ENCODE measurements around the gene NPNT.

NPNT gene

DNA sequence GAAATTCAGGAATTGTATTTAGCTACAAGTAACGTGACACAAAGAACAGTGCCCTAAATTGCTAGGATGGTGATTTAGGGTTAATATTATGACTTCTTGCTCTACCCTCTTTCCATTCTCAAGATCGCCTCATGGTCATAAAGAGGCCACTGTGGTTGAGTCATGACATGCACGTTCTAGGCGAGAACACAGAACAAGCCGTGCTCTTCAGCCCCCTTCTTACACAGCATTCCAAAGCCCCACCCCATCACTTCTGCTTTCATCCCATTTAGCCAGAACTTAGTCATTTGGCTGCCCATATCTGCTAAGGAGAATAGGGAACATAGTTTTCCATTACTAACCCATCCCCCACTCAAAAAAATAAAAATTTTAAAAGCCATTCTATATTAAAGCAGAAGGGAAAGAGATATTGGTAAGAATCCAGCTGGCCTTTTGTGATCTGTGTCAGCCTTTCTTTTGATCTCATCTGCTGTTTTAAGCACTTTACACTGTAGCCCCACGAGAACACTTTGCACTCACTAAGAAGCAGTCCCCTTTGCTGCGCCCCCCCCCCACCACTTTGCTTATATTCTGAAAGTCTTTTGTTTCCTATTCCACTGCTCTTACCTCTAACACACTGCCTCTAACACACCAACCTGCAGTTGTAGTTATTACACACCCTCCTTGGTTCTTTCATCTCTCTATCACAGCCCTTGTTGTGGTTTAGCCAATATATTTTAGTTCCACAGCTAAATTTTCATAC is 28.4 kb downstream of the NPNT start:
- no peak overlapping the region for H3K4ac ChIP-seq (ENCODE audit: low read depth, low read length)
- no peak overlapping the region for H4K5ac ChIP-seq (ENCODE audit: low read length)
- no peak overlapping the region for H3K56ac ChIP-seq (ENCODE audit: low read length)
- H3K79me2 ChIP-seq (ENCODE audit: control insufficient read depth, insufficient read depth, low read length) = no peaks in the 10 kb centered on the region
- H3K4me3 ChIP-seq (ENCODE audit: low read length) = no peak overlapping the region
- H3K23ac ChIP-seq (ENCODE audit: low read length) = no peak overlapping the region
- no peaks in the 10 kb centered on the region for H3K27me3 ChIP-seq (ENCODE audit: insufficient read depth, low read length, poor library complexity)
- H3K27ac ChIP-seq (ENCODE audit: low read depth, low read length) = no peak overlapping the region
- H2BK120ac ChIP-seq (ENCODE audit: low read depth, low read length) = no peak overlapping the region
- H2AK5ac ChIP-seq (ENCODE audit: low read length) = no peak overlapping the region
- no peaks in the 10 kb centered on the region for H3K36me3 ChIP-seq (ENCODE audit: control insufficient read depth, insufficient read depth, low read length)
- no peak overlapping the region for H3K4me2 ChIP-seq (ENCODE audit: low read length)
- H3K79me1 ChIP-seq (ENCODE audit: low read length) = no peaks in the 10 kb centered on the region
- H3K9ac ChIP-seq (ENCODE audit: low read length) = no peak overlapping the region
- no peak overlapping the region for H2BK5ac ChIP-seq (ENCODE audit: low read length)
- H2BK15ac ChIP-seq (replicated peaks; ENCODE audit: low read depth) = no peak overlapping the region
- H3K4me1 ChIP-seq (ENCODE audit: control insufficient read depth, low read depth, low read length) = no peaks in the 10 kb centered on the region
- WGBS (ENCODE audit: extremely low coverage, insufficient coverage, low lambda C conversion rate) = no CpG with 5 or more reads among the region's 7 CpGs
- H3K18ac ChIP-seq (ENCODE audit: low read length) = no peak overlapping the region
- H4K8ac ChIP-seq (ENCODE audit: low read depth, low read length) = no peak overlapping the region
- DNase-seq = peak; percentile 4

DNA sequence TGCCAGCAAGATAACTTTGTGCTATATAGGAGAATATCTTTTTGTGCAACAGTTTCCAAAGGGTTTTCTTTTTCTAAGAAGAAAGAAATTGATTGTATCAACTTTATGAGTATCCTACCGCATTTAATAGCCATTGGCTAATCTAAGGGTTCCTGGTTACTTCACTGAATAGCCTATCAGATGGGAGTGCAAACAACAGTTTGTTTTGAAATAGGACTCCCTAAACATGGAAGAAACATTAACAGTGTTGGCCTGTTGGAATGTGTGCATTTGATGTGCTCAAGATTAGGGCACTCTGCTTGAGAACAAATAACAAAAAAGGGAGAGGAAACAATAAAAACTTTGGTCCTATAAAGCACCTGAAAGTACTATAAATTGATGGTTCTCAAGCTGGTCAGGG is 29.1 kb downstream of the NPNT start:
- no peak overlapping the region for H3K4me2 ChIP-seq (ENCODE audit: low read length)
- no peak overlapping the region for H3K9ac ChIP-seq (ENCODE audit: low read length)
- H2BK120ac ChIP-seq (ENCODE audit: low read depth, low read length) = no peak overlapping the region
- H3K23ac ChIP-seq (ENCODE audit: low read length) = no peak overlapping the region
- H2BK5ac ChIP-seq (ENCODE audit: low read length) = no peak overlapping the region
- H3K56ac ChIP-seq (ENCODE audit: low read length) = no peak overlapping the region
- no peaks in the 10 kb centered on the region for H3K79me1 ChIP-seq (ENCODE audit: low read length)
- no peaks in the 10 kb centered on the region for H3K27me3 ChIP-seq (ENCODE audit: insufficient read depth, low read length, poor library complexity)
- no peak overlapping the region for H2AK5ac ChIP-seq (ENCODE audit: low read length)
- no CpG with 5 or more reads among the region's 1 CpG for WGBS (ENCODE audit: extremely low coverage, insufficient coverage, low lambda C conversion rate)
- no peak for DNase-seq
- no peak overlapping the region for H3K4ac ChIP-seq (ENCODE audit: low read depth, low read length)
- no peaks in the 10 kb centered on the region for H3K79me2 ChIP-seq (ENCODE audit: control insufficient read depth, insufficient read depth, low read length)
- H4K5ac ChIP-seq (ENCODE audit: low read length) = no peak overlapping the region
- H3K18ac ChIP-seq (ENCODE audit: low read length) = no peak overlapping the region
- H2BK15ac ChIP-seq (replicated peaks; ENCODE audit: low read depth) = no peak overlapping the region
- no peaks in the 10 kb centered on the region for H3K4me1 ChIP-seq (ENCODE audit: control insufficient read depth, low read depth, low read length)
- no peak overlapping the region for H4K8ac ChIP-seq (ENCODE audit: low read depth, low read length)
- H3K27ac ChIP-seq (ENCODE audit: low read depth, low read length) = no peak overlapping the region
- H3K4me3 ChIP-seq (ENCODE audit: low read length) = no peak overlapping the region
- H3K36me3 ChIP-seq (ENCODE audit: control insufficient read depth, insufficient read depth, low read length) = no peaks in the 10 kb centered on the region

DNA sequence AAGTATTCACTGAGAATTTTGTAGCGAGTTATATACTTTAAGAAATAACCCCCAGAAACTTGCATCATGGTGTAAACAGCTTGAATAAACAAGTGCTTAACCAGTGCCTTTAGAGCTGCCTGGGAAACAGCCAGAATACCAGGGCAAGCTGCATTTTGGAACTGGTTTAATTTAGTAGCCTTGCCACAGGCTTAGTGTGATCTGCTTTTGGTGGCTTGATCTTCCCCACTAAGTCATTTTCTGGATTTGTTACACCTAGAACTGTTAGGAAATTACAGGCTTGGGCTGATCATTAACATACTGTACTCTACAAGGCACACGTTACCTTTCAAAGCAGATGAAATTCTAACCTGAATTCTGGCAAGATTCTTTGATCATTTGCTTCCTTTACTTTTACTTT is 35.4 kb downstream of the NPNT start:
- Histone ChIP-seq H3K27me3 (ENCODE audit: insufficient read depth, low read length, poor library complexity) (no peaks in the 10 kb centered on the region), H4K5ac (ENCODE audit: low read length) (no peak overlapping the region), H2AK5ac (ENCODE audit: low read length) (no peak overlapping the region), H3K18ac (ENCODE audit: low read length) (no peak overlapping the region), H4K8ac (ENCODE audit: low read depth, low read length) (no peak overlapping the region), H3K79me1 (ENCODE audit: low read length) (no peaks in the 10 kb centered on the region), H3K79me2 (ENCODE audit: control insufficient read depth, insufficient read depth, low read length) (no peaks in the 10 kb centered on the region), H3K4me2 (ENCODE audit: low read length) (no peak overlapping the region), H2BK5ac (ENCODE audit: low read length) (no peak overlapping the region), H3K23ac (ENCODE audit: low read length) (no peak overlapping the region), H3K36me3 (ENCODE audit: control insufficient read depth, insufficient read depth, low read length) (no peaks in the 10 kb centered on the region), H3K4me1 (ENCODE audit: control insufficient read depth, low read depth, low read length) (no peaks in the 10 kb centered on the region), H3K56ac (ENCODE audit: low read length) (no peak overlapping the region), H3K4me3 (ENCODE audit: low read length) (no peak overlapping the region), H2BK15ac (replicated peaks; ENCODE audit: low read depth) (no peak overlapping the region), H2BK120ac (ENCODE audit: low read depth, low read length) (no peak overlapping the region), H3K4ac (ENCODE audit: low read depth, low read length) (no peak overlapping the region), H3K27ac (ENCODE audit: low read depth, low read length) (no peak overlapping the region), H3K9ac (ENCODE audit: low read length) (no peak overlapping the region)
- no CpG with 5 or more reads among the region's 2 CpGs for WGBS (ENCODE audit: extremely low coverage, insufficient coverage, low lambda C conversion rate)
- no peak for DNase-seq

DNA sequence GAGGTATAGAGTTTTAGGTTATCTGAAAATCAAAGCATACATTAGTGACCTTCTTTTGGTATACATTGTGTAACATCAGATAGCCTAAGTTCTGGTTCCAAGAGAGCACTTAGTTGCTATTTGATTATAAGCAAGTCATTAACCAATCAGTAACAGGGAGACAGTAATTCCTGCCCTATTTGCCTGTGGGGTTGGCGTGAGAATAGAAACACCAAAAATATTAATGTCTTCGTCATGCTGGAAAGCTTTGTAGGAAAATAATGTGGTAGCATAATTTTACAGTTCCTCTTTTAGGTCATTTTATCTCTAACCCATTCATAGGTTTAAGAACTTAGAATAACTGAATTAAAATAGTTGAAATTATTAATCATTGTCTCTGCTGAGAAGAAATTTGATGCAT is 37.8 kb downstream of the NPNT start:
- Histone ChIP-seq H3K4me3 (ENCODE audit: low read length) (no peak overlapping the region), H3K27ac (ENCODE audit: low read depth, low read length) (no peak overlapping the region), H3K23ac (ENCODE audit: low read length) (no peak overlapping the region), H2BK5ac (ENCODE audit: low read length) (no peak overlapping the region), H4K5ac (ENCODE audit: low read length) (no peak overlapping the region), H3K4ac (ENCODE audit: low read depth, low read length) (no peak overlapping the region), H2BK120ac (ENCODE audit: low read depth, low read length) (no peak overlapping the region), H3K79me2 (ENCODE audit: control insufficient read depth, insufficient read depth, low read length) (no peaks in the 10 kb centered on the region), H3K18ac (ENCODE audit: low read length) (no peak overlapping the region), H3K36me3 (ENCODE audit: control insufficient read depth, insufficient read depth, low read length) (no peaks in the 10 kb centered on the region), H3K4me1 (ENCODE audit: control insufficient read depth, low read depth, low read length) (no peaks in the 10 kb centered on the region), H3K56ac (ENCODE audit: low read length) (no peak overlapping the region), H3K79me1 (ENCODE audit: low read length) (no peaks in the 10 kb centered on the region), H3K4me2 (ENCODE audit: low read length) (no peak overlapping the region), H2AK5ac (ENCODE audit: low read length) (no peak overlapping the region), H3K27me3 (ENCODE audit: insufficient read depth, low read length, poor library complexity) (no peaks in the 10 kb centered on the region), H3K9ac (ENCODE audit: low read length) (no peak overlapping the region), H2BK15ac (replicated peaks; ENCODE audit: low read depth) (no peak overlapping the region), H4K8ac (ENCODE audit: low read depth, low read length) (no peak overlapping the region)
- WGBS (ENCODE audit: extremely low coverage, insufficient coverage, low lambda C conversion rate) = no CpG with 5 or more reads among the region's 2 CpGs
- DNase-seq = no peak

DNA sequence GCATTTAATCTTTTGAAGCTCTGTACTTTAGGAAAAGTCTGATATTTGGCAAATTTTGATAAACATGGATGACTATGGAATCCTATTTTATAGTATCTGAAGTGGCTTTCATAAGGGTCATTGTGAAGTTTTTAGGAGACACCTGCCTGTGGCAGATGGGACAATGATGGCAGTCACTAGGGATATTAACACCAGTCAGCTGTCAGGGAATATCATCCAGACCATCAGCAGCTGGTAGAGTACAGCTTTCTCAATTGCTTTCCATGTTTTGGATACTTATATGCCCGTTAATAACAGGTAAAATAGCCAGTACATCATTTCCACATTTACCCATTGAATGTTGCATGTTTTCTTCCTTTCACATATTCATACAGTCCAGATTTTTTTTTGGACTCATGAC is 39.1 kb downstream of the NPNT start:
- Histone ChIP-seq H3K4ac (ENCODE audit: low read depth, low read length) (no peak overlapping the region), H3K18ac (ENCODE audit: low read length) (no peak overlapping the region), H3K4me2 (ENCODE audit: low read length) (no peak overlapping the region), H3K9ac (ENCODE audit: low read length) (no peak overlapping the region), H3K27ac (ENCODE audit: low read depth, low read length) (no peak overlapping the region), H3K27me3 (ENCODE audit: insufficient read depth, low read length, poor library complexity) (no peaks in the 10 kb centered on the region), H2BK15ac (replicated peaks; ENCODE audit: low read depth) (no peak overlapping the region), H3K4me3 (ENCODE audit: low read length) (no peak overlapping the region), H4K5ac (ENCODE audit: low read length) (no peak overlapping the region), H2AK5ac (ENCODE audit: low read length) (no peak overlapping the region), H3K4me1 (ENCODE audit: control insufficient read depth, low read depth, low read length) (no peaks in the 10 kb centered on the region), H2BK120ac (ENCODE audit: low read depth, low read length) (no peak overlapping the region), H3K79me1 (ENCODE audit: low read length) (no peaks in the 10 kb centered on the region), H3K23ac (ENCODE audit: low read length) (no peak overlapping the region), H3K56ac (ENCODE audit: low read length) (no peak overlapping the region), H3K36me3 (ENCODE audit: control insufficient read depth, insufficient read depth, low read length) (no peaks in the 10 kb centered on the region), H4K8ac (ENCODE audit: low read depth, low read length) (no peak overlapping the region), H3K79me2 (ENCODE audit: control insufficient read depth, insufficient read depth, low read length) (no peaks in the 10 kb centered on the region), H2BK5ac (ENCODE audit: low read length) (no peak overlapping the region)
- no peak for DNase-seq
- whole genome bisulfite sequencing (ENCODE audit: extremely low coverage, insufficient coverage, low lambda C conversion rate) = no CpG with 5 or more reads among the region's 1 CpG

DNA sequence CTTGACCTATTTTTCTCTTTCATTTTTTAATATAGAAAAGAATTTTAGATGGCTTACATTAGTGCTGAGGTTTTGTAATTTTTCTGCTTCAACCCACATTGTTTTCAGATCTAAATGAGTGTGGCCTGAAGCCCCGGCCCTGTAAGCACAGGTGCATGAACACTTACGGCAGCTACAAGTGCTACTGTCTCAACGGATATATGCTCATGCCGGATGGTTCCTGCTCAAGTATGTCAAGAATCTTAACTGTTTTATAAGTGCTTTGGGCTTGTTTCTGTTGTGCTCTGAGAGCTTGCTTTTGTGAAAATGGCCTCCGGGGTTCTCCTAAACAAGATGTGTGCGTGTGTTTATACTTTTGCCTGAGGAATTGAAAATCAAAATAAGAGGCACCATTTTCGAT is 41.6 kb downstream of the NPNT start:
- Histone ChIP-seq H3K4ac (ENCODE audit: low read depth, low read length) (no peak overlapping the region), H3K23ac (ENCODE audit: low read length) (no peak overlapping the region), H3K79me1 (ENCODE audit: low read length) (no peaks in the 10 kb centered on the region), H2BK120ac (ENCODE audit: low read depth, low read length) (no peak overlapping the region), H2BK5ac (ENCODE audit: low read length) (no peak overlapping the region), H3K4me1 (ENCODE audit: control insufficient read depth, low read depth, low read length) (no peaks in the 10 kb centered on the region), H4K8ac (ENCODE audit: low read depth, low read length) (no peak overlapping the region), H3K36me3 (ENCODE audit: control insufficient read depth, insufficient read depth, low read length) (no peaks in the 10 kb centered on the region), H3K27ac (ENCODE audit: low read depth, low read length) (no peak overlapping the region), H4K5ac (ENCODE audit: low read length) (no peak overlapping the region), H3K56ac (ENCODE audit: low read length) (no peak overlapping the region), H3K9ac (ENCODE audit: low read length) (no peak overlapping the region), H3K79me2 (ENCODE audit: control insufficient read depth, insufficient read depth, low read length) (no peaks in the 10 kb centered on the region), H3K4me2 (ENCODE audit: low read length) (no peak overlapping the region), H3K18ac (ENCODE audit: low read length) (no peak overlapping the region), H2AK5ac (ENCODE audit: low read length) (no peak overlapping the region), H3K4me3 (ENCODE audit: low read length) (no peak overlapping the region), H2BK15ac (replicated peaks; ENCODE audit: low read depth) (no peak overlapping the region), H3K27me3 (ENCODE audit: insufficient read depth, low read length, poor library complexity) (no peaks in the 10 kb centered on the region)
- no CpG with 5 or more reads among the region's 7 CpGs for WGBS (ENCODE audit: extremely low coverage, insufficient coverage, low lambda C conversion rate)
- no peak for DNase-seq
